GM13976 (cell line): Measurements from ENCODE around the gene SORBS1.

Source experiments
- DNase-seq: peaks from one replicate; pipeline ENCODE4 v3.0.0; 2012; ENCODE audit warnings: low spot score
- CTCF ChIP-seq: IDR thresholded peaks from 2 replicates; pipeline ENCODE4 v1.5.1; 2012; ENCODE audit warnings: borderline replicate concordance, mild to moderate bottlenecking; ENCODE audit not compliant: insufficient read depth; ENCODE audit errors: extremely low read depth, missing control alignments, control extremely low read depth
- in situ Hi-C: fragments of 300-500 bp; cut with MboI; formaldehyde crosslinking; loops from one replicate; pipeline ENCODE4 v1.12.0; 2022; ENCODE audit warnings: low sequenced_read_pairs, mixed read lengths, inconsistent platforms; ENCODE audit not compliant: unreplicated experiment

The SORBS1 gene

GRCh38 chr10:95425592-95426465 is 135.3 kb downstream of the SORBS1 start:
- DNase-seq: no peak
- TF ChIP-seq CTCF: no peak
- in situ Hi-C loops: no loop called here

GRCh38 chr10:95423164-95424005 is 137.8 kb downstream of the SORBS1 start:
- no peak for TF ChIP-seq CTCF
- in situ Hi-C loops: no loop called here
- DNase-seq: no peak

- in situ Hi-C loops: no loop called here
- TF ChIP-seq CTCF: no peak
- no peak for DNase-seq
Observed at GRCh38 chr10:95422233-95422632, 138.9 kb downstream of the SORBS1 start.

DNA sequence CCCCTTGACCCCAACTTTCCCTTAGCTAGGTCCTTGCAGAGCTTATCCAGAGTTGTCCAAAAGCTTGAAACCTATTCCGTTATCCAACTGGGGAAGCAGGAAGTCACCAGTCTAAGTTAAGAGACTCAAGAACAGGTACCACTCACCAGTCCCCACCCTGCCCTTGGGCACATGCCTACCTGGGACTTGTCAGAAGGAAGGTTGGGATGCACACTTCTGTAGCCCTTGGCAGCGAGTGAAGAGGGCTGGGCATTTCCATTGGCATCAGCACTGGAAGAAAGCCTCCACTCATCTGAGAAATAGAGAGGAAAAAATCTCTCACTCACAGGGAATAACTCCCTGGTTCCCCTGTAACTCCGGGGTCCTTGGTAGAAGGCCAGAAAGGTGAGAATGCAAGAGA is 139.4 kb downstream of the SORBS1 start:
- TF ChIP-seq CTCF: no peak
- in situ Hi-C loops: no loop called here
- no peak for DNase-seq

GRCh38 chr10:95419399-95419798 is 141.8 kb downstream of the SORBS1 start:
- TF ChIP-seq CTCF: no peak
- in situ Hi-C loops: no loop called here
- no peak for DNase-seq

DNA sequence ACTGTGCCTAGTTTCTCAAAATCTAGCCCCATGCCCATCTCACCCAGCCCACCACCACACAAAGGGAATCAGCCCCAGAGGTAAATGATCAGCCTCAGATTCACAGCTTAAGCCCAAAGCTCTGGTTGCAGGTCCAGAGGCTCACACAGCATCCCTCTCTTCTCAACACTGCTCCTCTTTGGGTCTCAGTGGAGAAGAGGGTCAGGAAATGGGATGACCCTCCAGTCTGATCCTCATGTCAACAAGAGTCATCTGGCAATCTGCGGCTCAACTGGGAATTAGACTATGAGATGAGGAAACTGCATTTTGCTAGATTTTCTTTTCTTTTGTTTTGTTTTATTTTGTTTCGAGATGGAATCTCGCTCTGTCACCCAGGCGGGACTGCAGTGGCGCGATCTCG is 144.2 kb downstream of the SORBS1 start:
- no peak for DNase-seq
- no peak for TF ChIP-seq CTCF
- in situ Hi-C loops: no loop called here
